ENCODE data around the gene ADAT2.

GRCh38 chr6:143441010-143441409 lies 9.5 kb downstream of the ADAT2 start:
- TF ChIP-seq, protein P1, sequence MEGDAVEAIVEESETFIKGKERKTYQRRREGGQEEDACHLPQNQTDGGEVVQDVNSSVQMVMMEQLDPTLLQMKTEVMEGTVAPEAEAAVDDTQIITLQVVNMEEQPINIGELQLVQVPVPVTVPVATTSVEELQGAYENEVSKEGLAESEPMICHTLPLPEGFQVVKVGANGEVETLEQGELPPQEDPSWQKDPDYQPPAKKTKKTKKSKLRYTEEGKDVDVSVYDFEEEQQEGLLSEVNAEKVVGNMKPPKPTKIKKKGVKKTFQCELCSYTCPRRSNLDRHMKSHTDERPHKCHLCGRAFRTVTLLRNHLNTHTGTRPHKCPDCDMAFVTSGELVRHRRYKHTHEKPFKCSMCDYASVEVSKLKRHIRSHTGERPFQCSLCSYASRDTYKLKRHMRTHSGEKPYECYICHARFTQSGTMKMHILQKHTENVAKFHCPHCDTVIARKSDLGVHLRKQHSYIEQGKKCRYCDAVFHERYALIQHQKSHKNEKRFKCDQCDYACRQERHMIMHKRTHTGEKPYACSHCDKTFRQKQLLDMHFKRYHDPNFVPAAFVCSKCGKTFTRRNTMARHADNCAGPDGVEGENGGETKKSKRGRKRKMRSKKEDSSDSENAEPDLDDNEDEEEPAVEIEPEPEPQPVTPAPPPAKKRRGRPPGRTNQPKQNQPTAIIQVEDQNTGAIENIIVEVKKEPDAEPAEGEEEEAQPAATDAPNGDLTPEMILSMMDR (IDR thresholded peaks at IDR 0.05) = no peak
- TF ChIP-seq POLR2A (IDR thresholded peaks at IDR 0.05) = no peak

Data from Peyer's patch (tissue), 4 donors.